Germinal center (tissue), 1 donor: ENCODE data around the gene CFAP97.
"Not testable (repeated sequence)": the region's sequence is repeated elsewhere in the genome, so short reads cannot be mapped to it uniquely, and the experiment has no call there.

Experiments
- DNase-seq: peaks from one replicate; pipeline ENCODE4 v3.0.0; 2012; ENCODE audit warnings: mixed read lengths, low spot score

Gene CFAP97

DNA sequence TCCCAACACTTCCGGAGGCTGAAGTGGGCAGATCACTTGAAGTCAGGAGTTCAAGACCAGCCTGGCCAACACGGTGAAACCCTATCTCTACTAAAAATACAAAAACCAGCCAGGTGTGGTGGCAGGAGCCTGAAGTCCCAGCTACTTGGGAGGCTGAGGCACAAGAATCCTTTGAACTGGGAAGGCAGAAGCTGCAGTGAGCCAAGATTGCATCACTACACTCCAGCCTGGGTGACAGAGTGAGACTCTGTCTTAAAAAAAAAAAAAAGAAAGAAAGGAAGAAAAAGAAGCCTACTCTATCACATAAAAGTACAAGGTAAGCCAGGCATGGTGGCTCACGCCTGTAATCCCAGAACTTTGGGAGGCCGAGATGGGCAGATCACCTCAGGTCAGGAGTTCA is 5.6 kb downstream of the CFAP97 start:
- DNase-seq, result not testable (repeated sequence)

DNA sequence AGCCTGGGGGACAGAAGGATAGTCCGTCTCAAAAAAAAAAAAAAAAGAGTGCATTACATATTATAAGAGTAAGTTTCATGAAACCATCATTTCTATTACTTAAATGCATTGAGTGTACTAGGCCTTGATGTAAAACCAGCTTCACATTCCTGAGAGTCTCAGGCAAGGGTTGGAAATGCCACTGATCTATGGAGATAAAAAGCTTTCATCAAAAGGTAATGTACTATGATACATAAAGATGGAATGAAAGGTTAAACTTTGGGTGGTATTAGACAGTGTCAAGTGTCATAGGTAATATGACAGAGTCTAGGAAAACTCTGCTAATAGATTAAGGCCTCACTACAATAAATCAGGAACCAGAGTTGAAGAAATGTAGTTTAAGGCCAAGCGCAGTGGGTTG is 7.4 kb downstream of the CFAP97 start:
- DNase-seq, result no peak

DNA sequence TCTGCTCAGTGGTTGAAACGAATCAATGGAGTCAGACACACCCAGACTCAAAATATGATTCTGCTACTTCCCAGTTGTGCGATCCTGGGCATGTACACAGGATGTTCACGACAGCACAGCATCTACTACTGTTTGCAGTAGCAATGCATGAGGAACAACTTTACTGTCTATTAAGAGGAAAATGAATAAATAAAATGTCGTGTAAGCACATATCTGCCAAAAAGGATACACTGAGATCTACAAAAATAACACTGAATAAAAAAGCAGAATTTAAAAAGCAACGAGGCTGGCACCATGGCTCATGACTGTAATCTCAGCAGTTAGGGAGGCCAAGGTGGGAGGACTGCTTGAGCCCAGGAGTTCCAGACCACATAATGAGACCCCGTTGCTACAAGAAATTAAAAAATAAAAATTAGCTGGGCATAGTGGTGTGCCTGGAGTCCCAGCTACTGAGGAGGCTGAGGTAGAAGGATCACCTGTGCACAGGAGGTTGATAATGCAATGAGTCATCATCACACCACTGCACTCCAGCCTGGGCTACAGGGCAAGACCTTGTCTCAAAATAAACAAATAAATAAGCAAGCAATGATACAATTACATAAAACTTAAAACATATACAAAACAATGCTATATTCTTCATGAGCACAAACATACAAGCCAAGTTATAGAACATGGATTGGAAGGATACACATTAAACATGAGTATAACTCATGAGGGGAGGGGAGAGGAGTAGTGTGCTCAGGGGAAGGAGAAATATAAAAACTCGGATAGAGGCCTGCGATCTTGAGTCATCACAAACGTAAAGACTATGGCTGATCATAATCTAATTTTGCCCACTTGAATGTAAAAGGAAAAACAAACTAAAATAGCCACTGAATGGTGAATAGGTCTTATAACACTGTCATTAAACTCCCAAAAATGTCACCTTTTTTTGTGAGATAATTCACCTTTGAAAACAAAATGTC is 8.6 kb downstream of the CFAP97 start:
- DNase-seq, result no peak

DNA sequence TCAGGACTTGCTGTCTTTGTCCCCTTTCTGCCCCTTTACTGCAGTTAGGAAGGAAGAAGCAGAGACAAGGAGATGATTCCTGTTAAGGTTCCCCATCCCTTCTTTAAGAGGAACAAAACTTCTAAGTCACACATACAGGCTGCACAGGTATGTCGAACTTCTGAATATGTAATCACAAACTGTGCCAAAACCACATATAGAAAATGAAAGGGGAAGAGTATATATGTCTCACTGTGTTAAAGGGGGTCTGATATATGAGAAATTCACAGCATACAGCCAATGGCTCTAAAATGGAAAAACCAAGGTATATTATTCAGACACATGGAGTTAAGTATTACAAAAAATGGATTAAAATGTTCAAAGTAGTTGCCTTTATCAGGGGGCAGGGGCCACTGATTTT is 11.7 kb downstream of the CFAP97 start:
- DNase-seq, result peak; percentile 22

DNA sequence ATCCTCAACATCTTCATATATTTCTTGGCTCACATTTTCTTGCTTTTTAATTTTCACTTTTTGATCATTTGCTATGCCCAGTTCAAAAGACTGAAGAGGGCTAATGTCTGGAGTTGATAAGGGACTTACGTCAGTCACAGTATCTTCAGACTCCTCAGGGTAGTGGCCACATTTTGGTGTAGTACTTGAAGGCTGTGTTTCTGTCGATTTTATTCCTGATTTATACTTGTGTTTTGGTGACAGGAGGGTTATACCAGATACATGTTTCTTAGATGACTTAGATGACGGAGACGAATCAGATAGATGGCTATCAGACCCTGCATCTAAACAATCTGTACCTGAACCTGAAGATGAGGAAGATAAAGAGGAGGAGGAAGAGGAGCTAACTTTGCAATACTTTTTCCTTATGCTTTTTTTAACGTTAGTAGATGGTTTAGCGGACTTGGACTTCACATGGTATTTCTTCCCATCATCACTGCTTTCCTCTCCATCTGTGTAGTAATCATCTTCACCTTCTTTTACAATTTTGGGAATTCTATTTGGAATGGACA is 13.4 kb downstream of the CFAP97 start:
- DNase-seq, result no peak

DNA sequence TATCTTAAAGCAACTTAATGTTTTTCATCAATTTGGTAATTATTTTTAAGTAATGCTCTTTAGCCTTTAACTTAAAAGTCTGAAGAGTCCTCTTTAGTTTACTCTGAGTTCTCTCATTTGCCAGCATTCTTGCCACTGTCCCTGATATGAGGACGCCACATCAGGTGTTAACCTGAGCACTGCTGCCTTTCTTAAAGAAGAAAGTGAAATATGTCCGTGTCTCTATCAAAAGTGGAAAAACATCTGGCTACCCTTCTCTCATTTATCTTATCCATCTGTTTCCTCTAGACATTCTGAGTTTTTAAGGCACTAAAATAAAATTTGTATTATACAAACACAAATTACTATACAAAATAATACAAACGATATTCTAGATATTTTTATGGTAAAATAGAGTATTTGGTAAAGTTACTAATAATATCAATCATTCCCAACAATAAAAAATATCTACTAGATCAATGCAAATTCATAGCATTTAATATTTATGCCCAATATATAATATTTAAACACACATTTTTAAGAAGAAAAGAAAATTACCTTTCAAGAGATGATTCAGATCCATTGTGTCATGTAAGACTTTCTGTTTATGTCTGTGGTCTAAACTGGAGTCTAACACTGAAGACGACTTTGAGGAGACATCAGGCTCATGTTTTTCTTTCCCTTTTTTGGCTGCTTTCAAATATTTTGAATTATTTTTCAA is 14.0 kb downstream of the CFAP97 start:
- DNase-seq, result no peak

DNA sequence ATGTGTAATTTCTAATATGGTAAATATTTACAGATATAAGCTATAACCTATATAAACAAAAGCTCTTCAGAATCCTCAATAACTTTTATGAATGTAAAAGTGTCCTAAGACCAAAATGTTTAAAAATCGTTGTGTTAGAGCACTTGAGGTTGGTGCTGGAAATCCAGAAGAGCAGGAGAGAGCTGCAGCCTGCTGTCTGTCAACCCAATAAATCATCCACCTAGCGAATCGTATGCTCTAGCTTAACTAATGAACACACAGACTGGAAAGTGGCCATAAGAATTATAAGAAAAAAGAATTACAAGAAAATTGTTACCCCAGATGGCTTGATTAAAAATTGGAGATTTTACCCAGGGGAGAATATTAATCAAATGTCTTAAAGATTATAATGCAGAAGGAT is 17.0 kb downstream of the CFAP97 start:
- DNase-seq, result no peak

DNA sequence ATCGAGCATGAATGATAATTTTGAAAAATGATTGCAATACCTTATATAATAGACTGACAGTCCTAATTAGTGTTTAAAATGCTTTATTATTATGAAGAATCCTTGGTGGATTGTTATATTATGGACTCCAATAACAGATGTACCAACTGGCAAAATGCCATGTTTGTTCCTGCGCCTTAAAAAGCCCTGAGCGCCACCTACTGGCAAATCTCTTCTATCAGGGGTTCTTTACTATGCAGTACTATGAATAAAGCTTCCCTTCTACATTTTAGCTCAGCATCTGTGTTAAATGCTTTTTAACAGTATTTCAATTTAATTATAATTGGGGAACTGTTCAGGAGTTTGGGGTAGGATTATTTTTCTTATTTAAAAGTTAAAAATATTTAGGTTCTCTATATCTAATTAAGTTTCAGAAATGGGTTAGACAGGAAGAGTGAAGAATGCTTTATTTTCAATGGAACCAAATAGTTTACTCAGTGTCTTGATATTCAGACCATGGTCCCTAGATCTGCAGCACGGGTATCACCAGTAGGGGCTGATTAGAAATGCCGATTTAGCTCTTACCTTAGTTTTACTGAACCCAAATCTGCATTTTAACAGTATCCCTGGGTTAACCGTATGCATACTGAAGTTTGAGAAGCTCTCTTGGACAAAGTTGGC is 20.0 kb downstream of the CFAP97 start:
- DNase-seq, result peak; percentile 64

DNA sequence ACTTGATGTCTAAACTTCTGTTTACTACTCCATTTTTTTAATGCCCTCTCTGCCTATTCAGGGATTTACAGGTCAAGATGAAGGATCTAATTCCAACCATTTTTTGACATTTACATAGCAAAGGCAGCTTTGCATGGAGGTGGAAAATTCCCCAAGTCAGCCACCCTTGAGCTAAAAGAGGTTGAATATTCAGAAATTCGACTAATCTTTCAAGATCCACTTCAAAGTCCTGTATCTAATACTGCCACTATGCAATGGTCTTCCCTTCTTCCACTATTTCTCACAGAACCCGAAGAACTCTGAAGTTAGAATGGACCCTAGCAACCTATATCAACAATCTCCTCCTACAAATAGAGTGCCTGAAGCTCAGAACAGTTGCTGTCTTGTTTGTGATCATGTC is 21.6 kb downstream of the CFAP97 start:
- DNase-seq, result no peak

DNA sequence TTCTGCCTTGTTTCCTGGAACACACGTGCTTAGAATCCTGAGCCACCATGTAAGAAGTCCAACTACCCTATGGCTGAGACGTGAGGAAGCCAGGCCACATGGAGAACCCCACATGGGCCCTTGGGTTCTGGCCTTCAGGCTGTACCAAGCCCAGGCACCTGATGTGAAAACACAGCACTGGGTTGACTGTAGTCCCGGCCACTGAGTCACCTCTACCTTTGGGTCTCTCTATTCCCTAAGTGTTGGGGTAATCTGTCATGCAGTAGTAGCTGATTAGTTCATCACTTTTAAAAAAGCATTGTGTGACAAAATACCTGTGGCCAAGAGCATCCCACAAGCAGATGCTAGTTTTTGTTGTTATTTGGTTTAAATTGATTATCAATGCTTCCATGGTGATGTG is 24.3 kb downstream of the CFAP97 start:
- no peak for DNase-seq

DNA sequence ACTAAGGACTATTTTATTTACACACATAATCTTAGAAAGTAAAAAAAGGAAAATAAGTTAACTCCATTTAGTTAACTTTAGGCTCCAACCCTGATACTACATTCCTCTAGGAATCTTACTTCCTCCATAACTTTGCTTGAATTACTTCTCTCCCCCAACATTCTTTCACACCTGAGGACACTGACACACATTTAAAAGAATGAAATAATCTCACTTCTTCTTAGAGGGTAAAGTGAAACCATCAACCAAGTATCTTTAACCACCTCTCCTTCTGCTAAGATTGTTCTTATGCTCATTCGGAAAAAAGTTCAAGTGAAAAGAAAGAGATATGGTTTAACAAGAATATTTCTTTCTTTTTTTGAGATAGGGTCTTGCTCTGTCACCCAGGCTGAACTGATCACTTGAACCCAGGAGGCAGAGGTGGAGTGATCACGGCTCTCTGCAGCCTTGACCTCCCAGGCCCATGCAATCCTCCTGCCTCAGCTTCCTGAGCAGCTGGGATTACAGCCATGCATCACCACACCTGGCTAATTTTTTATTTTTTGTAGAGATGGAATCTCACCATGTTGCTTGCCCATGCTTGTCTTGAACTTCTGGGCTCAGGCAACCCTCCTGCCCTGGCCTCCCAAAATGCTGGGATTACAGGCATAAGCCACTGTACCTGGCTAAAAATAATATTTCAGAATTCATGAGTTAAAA is 32.3 kb downstream of the CFAP97 start:
- DNase-seq, result no peak

DNA sequence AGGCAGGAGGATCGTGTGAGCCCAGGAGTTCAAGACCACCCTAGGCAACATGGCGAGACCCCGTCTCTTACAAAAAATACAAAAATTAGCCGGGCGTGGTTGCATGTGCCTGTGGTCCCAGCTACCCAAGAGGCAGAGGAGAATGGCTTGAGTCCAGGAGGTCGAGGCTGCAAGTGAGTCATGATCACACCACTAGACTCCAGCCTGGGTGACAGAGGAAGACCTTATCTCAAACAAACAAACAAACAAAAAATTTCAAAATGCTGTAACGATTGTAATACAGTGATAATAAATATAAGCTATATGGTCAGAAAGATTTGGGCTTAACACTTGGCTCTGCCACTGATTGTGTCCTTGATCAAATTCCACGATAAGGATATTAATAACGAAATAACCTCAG is 36.6 kb downstream of the CFAP97 start:
- no peak for DNase-seq

DNA sequence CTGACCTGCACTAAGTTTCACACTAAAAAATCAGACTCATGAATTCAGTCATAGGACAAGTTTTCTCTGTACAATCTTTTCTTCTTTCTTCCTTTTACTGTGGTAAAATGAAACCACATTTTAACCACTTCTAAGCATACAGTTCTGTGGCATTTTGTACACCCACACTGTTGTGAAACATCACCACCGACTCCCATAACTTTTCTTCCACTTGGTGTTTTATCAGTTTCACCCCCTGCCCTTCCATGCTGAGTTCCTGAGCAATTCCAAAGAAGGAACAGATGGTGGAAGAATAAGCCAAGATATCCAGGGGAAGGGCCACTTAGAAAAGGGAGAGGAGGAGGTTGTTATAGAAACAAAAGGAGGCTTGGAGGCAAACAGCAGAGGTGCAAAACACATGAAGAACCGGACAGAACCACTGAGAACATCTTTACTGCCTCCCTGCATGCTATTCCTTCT is 38.2 kb downstream of the CFAP97 start:
- DNase-seq, result no peak

DNA sequence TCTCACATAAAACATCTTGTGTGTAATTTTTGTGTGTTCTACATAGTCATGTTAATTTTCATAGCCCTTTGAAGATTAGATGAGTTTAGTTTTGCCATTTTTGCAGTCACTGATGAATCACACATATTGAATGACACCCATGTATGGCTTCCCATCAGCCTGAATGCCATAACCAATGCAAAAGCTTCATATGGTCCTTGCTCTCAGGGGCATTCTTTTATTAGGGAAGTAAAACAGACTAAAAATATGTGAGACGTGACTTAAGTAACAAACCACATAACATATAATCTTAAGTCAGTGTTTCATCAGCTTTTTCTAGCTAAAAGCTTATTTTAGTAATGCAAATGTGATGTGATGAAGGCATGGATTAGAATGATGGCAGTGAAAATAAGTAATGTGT is 52.5 kb downstream of the CFAP97 start:
- DNase-seq, result no peak

DNA sequence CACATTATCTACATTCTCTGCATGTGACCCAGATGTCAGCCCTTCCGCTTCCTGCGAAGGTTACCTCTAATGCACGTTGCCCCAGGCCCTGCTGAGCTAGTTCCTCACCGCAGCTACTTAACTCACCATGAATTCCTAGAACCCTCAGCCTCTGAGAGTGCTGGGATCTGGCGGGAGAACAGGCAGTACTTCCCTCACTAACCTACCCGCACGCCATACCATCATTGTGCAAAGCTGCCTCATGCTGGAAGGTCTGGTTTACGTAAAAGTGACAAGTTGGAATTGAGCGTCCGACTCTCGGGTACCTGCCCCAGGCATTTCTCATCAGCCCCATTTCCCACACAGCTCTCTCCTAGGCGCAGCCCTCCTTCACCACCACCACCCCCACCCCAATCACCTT is 54.4 kb downstream of the CFAP97 start:
- no peak for DNase-seq

DNA sequence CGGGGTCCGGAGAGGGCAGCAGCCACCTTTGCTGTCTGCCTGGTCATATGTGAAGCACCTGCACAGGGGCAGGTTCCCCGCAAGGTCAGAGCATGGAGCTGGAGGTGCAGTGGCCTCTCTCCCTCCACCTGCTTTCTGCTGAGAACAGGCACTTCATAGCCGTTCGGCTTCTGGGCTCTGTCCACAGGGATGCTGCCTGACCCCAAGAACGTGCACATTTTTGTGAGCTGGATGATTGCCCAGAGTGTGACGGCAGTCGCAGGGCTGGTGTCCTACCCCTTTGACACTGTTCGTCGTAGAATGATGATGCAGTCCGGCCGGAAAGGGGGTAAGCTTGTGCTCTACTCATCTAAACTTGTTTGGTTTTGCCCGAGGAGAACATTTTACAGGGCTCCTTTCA is 58.2 kb downstream of the CFAP97 start:
- DNase-seq, result no peak

DNA sequence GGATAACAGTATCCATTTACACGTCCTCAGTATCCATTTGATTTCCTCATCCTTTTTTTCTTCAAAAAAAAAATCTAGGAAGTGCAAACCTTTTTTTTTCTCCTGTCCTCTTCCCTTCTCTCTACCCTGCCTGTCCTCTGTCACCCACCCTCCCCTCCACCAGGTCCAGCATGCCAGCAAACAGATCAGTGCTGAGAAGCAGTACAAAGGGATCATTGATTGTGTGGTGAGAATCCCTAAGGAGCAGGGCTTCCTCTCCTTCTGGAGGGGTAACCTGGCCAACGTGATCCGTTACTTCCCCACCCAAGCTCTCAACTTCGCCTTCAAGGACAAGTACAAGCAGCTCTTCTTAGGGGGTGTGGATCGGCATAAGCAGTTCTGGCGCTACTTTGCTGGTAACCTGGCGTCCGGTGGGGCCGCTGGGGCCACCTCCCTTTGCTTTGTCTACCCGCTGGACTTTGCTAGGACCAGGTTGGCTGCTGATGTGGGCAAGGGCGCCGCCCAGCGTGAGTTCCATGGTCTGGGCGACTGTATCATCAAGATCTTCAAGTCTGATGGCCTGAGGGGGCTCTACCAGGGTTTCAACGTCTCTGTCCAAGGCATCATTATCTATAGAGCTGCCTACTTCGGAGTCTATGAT is 59.1 kb downstream of the CFAP97 start:
- no peak for DNase-seq

DNA sequence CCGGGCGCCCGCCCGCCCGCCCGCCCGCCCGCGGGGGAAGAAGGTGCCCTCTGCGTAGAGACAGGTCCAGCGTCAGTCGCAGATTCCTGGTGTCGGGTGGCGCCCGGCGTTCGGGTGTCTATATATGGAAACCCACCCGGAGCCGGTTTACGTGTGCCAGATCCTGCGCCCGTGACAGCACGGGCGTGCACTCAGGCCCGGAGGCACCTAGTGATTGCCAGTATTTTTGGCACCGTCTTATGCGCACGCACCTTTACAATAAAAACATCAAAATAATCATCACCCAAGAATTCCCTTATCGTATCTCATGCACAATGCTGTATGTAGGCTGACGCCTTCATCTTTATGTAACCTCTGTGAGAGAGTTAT is 60.2 kb downstream of the CFAP97 start:
- DNase-seq, result peak; percentile 25

DNA sequence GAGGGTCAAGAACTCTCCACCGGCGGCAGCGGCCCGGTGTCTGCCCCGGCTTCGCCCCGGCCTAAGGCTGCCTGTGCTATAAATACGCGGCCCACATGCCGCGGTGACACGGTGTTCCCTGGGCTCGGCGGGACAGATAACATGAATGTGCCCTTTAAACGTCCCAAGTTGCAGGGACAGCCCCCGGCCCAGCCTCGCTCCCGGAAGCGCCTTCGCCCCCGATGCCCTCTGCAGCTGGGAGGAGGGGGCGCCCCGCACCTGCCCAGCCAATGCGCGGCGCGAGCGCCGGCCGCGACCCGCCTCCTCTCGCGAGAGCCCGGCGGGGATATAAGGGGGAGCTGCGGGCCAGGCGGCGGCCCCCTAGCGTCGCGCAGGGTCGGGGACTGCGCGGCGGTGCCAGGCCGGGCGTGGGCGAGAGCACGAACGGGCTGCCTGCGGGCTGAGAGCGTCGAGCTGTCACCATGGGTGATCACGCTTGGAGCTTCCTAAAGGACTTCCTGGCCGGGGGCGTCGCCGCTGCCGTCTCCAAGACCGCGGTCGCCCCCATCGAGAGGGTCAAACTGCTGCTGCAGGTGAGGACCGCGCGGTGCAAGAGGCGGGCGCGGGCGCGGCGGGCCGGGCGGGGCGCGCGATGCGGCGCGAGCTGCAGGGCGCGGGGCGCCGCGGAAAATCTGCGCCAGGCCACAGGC is 60.7 kb downstream of the CFAP97 start, which contains the start of gene SLC25A4:
Gene SLC25A4 (plus strand): TSS at position 355 of the 689 bp plus-strand sequence. CDS start 107 bp downstream, at position 462.
- DNase-seq, result peak; percentile 92

DNA sequence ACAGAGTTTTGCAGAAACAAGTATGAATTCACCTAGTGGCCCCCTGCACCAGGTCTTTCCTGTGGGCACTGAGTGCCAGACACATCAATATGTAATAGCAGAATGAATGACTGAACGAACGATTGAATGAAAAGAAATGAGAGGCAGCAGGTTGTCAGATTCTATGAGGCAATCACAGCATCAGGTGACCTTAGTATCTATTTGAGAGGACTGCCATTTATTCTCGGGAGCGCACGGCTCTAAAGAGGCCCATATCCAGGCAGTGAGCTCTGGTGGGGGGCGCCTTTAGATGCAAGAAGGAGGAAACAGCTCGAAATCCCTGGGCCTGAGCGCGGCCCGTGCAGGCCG is 61.3 kb downstream of the CFAP97 start:
- DNase-seq, result no peak

DNA sequence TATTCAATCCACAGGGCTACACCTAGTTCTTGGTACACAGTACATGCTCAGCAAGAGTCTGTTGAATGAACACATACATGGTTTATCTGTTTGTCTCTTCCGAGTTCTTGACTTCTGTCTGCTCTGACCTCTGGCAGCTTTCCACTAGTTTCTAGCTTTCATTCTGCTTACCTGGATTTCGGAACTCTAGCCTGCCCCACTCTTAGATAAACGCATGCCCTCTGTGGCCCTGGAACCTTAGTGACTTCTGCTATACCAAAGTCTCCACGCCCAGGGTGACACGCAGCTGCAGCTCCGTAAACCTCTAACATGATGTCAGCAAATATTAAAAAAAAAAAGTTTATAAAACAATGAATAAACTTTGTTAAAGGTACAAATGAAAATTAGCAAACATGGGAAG is 62.0 kb downstream of the CFAP97 start:
- no peak for DNase-seq
